HEK293 (cell line): Measurements from ENCODE around the gene ARID3B.
"Not testable (repeated sequence)": the region's sequence is repeated elsewhere in the genome, so short reads cannot be mapped to it uniquely, and the experiment has no call there.

Source experiments
- CTCF ChIA-PET: fragments of 350-600 bp; formaldehyde crosslinking; extraction: SDS; loops from one replicate; lab custom pipeline; 2021; ENCODE audit warnings: antibody characterized with exemption; lab: Yijun Ruan, JAX
- POLR2A ChIA-PET: fragments of 300-600 bp; formaldehyde crosslinking; extraction: SDS; loops from one replicate; lab custom pipeline; 2020; ENCODE audit warnings: antibody characterized with exemption, inconsistent platforms; lab: Yijun Ruan, JAX
- H3K27ac ChIP-seq: fragments of 200-500 bp; sonication (Bioruptor generic); 2 replicates; pipeline ENCODE4 v1.5.1; 2014; ENCODE audit warnings: low read depth, low read length, control low read depth, inconsistent platforms; ENCODE audit errors: extremely low read depth
- H3K36me3 ChIP-seq, 2 experiments: fragments of 200-500 bp in 1 of 2; sonication (Bioruptor generic) in 1 of 2; 1 replicate in 1 of 2; 2 replicates in 1 of 2; pipeline ENCODE4 v1.5.1; 2014 to 2017; ENCODE audit warnings: inconsistent platforms in 2 of 2, low read length in 2 of 2; ENCODE audit not compliant: control insufficient read depth in 2 of 2, insufficient read depth in 1 of 2
- H3K4me1 ChIP-seq: fragments of 200-500 bp; sonication (Bioruptor generic); 2 replicates; pipeline ENCODE4 v1.5.1; 2014; ENCODE audit warnings: mild to moderate bottlenecking, low read length, inconsistent platforms; ENCODE audit not compliant: control insufficient read depth, insufficient read depth
- H3K4me3 ChIP-seq: 2 replicates; pipeline ENCODE4 v1.5.1; 2011; ENCODE audit warnings: low read depth, mild to moderate bottlenecking, control low read depth, low read length, moderate library complexity
- H3K9me3 ChIP-seq: fragments of 200-500 bp; sonication (Bioruptor generic); 2 replicates; pipeline ENCODE4 v1.5.1; 2014; ENCODE audit warnings: low read depth, low read length, inconsistent platforms; ENCODE audit not compliant: control insufficient read depth, insufficient read depth
- AEBP2 ChIP-seq: fragments of 450-650 bp; formaldehyde crosslinking; IDR thresholded peaks from 2 replicates; pipeline ENCODE4 v1.5.1; 2016; ENCODE audit warnings: missing biosample characterization, missing genetic modification characterization, borderline replicate concordance
- BCL6B ChIP-seq: fragments of 450-650 bp; formaldehyde crosslinking; IDR thresholded peaks from 2 replicates; pipeline ENCODE4 v1.5.1; 2017; ENCODE audit warnings: missing biosample characterization, missing genetic modification characterization
- KLF1 ChIP-seq: fragments of 450-650 bp; formaldehyde crosslinking; IDR thresholded peaks from 2 replicates; pipeline ENCODE4 v1.5.1; 2016; ENCODE audit warnings: missing biosample characterization, missing genetic modification characterization
- KLF17 ChIP-seq: fragments of 450-650 bp; formaldehyde crosslinking; IDR thresholded peaks from 2 replicates; pipeline ENCODE4 v1.5.1; 2016; ENCODE audit warnings: missing biosample characterization, missing genetic modification characterization
- KLF8 ChIP-seq: fragments of 450-650 bp; formaldehyde crosslinking; IDR thresholded peaks from 2 replicates; pipeline ENCODE4 v1.5.1; 2016; ENCODE audit warnings: missing biosample characterization, missing genetic modification characterization
- SP2 ChIP-seq: fragments of 450-650 bp; formaldehyde crosslinking; IDR thresholded peaks from 2 replicates; pipeline ENCODE4 v1.5.1; 2016; ENCODE audit warnings: missing biosample characterization, missing genetic modification characterization
- SP7 ChIP-seq: fragments of 450-650 bp; formaldehyde crosslinking; IDR thresholded peaks from 2 replicates; pipeline ENCODE4 v1.5.1; 2016; ENCODE audit warnings: missing biosample characterization, missing genetic modification characterization
- WT1 ChIP-seq: fragments of 450-650 bp; formaldehyde crosslinking; IDR thresholded peaks from 2 replicates; pipeline ENCODE4 v1.5.1; 2016; ENCODE audit warnings: missing biosample characterization, missing genetic modification characterization
- ZBTB20 ChIP-seq: fragments of 450-650 bp; formaldehyde crosslinking; IDR thresholded peaks from 2 replicates; pipeline ENCODE4 v1.5.1; 2016; ENCODE audit warnings: missing biosample characterization, missing genetic modification characterization
- ZBTB8A ChIP-seq: fragments of 450-650 bp; formaldehyde crosslinking; IDR thresholded peaks from 2 replicates; pipeline ENCODE4 v1.5.1; 2016; ENCODE audit warnings: missing biosample characterization, missing genetic modification characterization
- ZEB2 ChIP-seq: fragments of 450-650 bp; formaldehyde crosslinking; IDR thresholded peaks from 2 replicates; pipeline ENCODE4 v1.5.1; 2016; ENCODE audit warnings: missing biosample characterization, missing genetic modification characterization
- ZFP37 ChIP-seq: fragments of 450-650 bp; formaldehyde crosslinking; IDR thresholded peaks from 2 replicates; pipeline ENCODE4 v1.5.1; 2016; ENCODE audit warnings: missing biosample characterization, missing genetic modification characterization
- ZNF133 ChIP-seq: fragments of 450-650 bp; formaldehyde crosslinking; IDR thresholded peaks from 2 replicates; pipeline ENCODE4 v1.5.1; 2016; ENCODE audit warnings: missing biosample characterization, missing genetic modification characterization
- ZNF174 ChIP-seq: fragments of 450-650 bp; formaldehyde crosslinking; IDR thresholded peaks from 2 replicates; pipeline ENCODE4 v1.5.0; 2017; ENCODE audit warnings: missing biosample characterization, mild to moderate bottlenecking, missing genetic modification characterization
- ZNF24 ChIP-seq: fragments of 450-650 bp; formaldehyde crosslinking; IDR thresholded peaks from 2 replicates; pipeline ENCODE4 v1.5.1; 2016; ENCODE audit warnings: missing biosample characterization, missing genetic modification characterization
- ZNF394 ChIP-seq: fragments of 450-650 bp; formaldehyde crosslinking; IDR thresholded peaks from 2 replicates; pipeline ENCODE4 v1.5.1; 2016; ENCODE audit warnings: missing biosample characterization, missing genetic modification characterization, mild to moderate bottlenecking, moderate library complexity, borderline replicate concordance
- ZNF416 ChIP-seq: fragments of 450-650 bp; formaldehyde crosslinking; IDR thresholded peaks from 2 replicates; pipeline ENCODE4 v1.5.1; 2016; ENCODE audit warnings: missing biosample characterization, missing genetic modification characterization
- ZNF449 ChIP-seq: fragments of 450-650 bp; formaldehyde crosslinking; IDR thresholded peaks from 2 replicates; pipeline ENCODE4 v1.5.1; 2017; ENCODE audit warnings: missing biosample characterization, mild to moderate bottlenecking, missing genetic modification characterization, moderate library complexity
- ZNF530 ChIP-seq: fragments of 450-650 bp; formaldehyde crosslinking; IDR thresholded peaks from 2 replicates; pipeline ENCODE4 v1.5.1; 2016; ENCODE audit warnings: low read depth, missing biosample characterization, missing genetic modification characterization
- ZNF544 ChIP-seq: fragments of 450-650 bp; formaldehyde crosslinking; IDR thresholded peaks from 2 replicates; pipeline ENCODE4 v1.5.0; 2017; ENCODE audit warnings: missing biosample characterization, missing genetic modification characterization
- ZNF600 ChIP-seq: fragments of 450-650 bp; formaldehyde crosslinking; IDR thresholded peaks from 2 replicates; pipeline ENCODE4 v1.5.1; 2016; ENCODE audit warnings: missing biosample characterization, missing genetic modification characterization
- ZNF621 ChIP-seq: fragments of 450-650 bp; formaldehyde crosslinking; IDR thresholded peaks from 2 replicates; pipeline ENCODE4 v1.5.1; 2017; ENCODE audit warnings: missing biosample characterization, missing genetic modification characterization
- ZNF623 ChIP-seq: fragments of 450-650 bp; formaldehyde crosslinking; IDR thresholded peaks from 2 replicates; pipeline ENCODE4 v1.5.1; 2016; ENCODE audit warnings: missing biosample characterization, missing genetic modification characterization
- ZNF629 ChIP-seq: fragments of 450-650 bp; formaldehyde crosslinking; IDR thresholded peaks from 2 replicates; pipeline ENCODE4 v1.5.1; 2017; ENCODE audit warnings: missing biosample characterization, missing genetic modification characterization
- ZNF660 ChIP-seq: fragments of 450-650 bp; IDR thresholded peaks from 2 replicates; pipeline ENCODE4 v1.5.1; 2018; ENCODE audit warnings: missing biosample characterization, mild to moderate bottlenecking, missing genetic modification characterization
- ZNF707 ChIP-seq: fragments of 450-650 bp; formaldehyde crosslinking; IDR thresholded peaks from 2 replicates; pipeline ENCODE4 v1.5.1; 2016; ENCODE audit warnings: missing biosample characterization, missing genetic modification characterization

ARID3B gene

GRCh38 chr15:74537736-74538135 lies 3.3 kb upstream of the ARID3B start:
- Histone ChIP-seq H3K27ac (no peak overlapping the region), H3K4me1 (peaks cover 9% of the 10 kb centered on the region)
- TF ChIP-seq BCL6B (tag by site-specific recombination) (no peak), ZNF133 (tag by site-specific recombination) (no peak), ZNF707 (tag by site-specific recombination) (no peak), ZNF623 (tag by site-specific recombination) (peak; percentile 64), ZNF660 (tag by site-specific recombination) (no peak), ZEB2 (tag by site-specific recombination) (no peak), KLF1 (no peak)
- TF ChIP-seq, all 188 proteins: peak for 1
- no peaks in the 10 kb centered on the region; a peak in 1 of 3 replicates for H3K36me3 ChIP-seq
- ChIA-PET CTCF (interaction anchor here (0.6 to 1.1 kb wide), 2 partner anchors 24 to 198 kb away, joined by 3 to 4 read pairs; no protein-coding TSS in a partner anchor), POLR2A (no interaction called here)
- H3K4me3 ChIP-seq, result no peak overlapping the region
- no peaks in the 10 kb centered on the region for H3K9me3 ChIP-seq

GRCh38 chr15:74539521-74539920 lies 1.5 kb upstream of the ARID3B start:
- CTCF ChIA-PET, result interaction anchor here (1.0 to 2.2 kb wide), 3 partner anchors 92 to 503 kb away, joined by 3 to 8 read pairs (median 8); no protein-coding TSS in a partner anchor

GRCh38 chr15:74540161-74540760 lies 759 bp upstream of the ARID3B start:
- Histone ChIP-seq H3K4me1 (peaks cover 21% of the 10 kb centered on the region), H3K36me3 (peaks cover 9 to 11% of the 10 kb centered on the region in 2 experiments; a peak in 2 of 3 replicates), H3K27ac (peak overlapping the region; percentile 92), H3K9me3 (no peaks in the 10 kb centered on the region), H3K4me3 (peak overlapping the region; percentile 68)
- POLR2A ChIA-PET, result interaction anchor here (0.7 to 3.6 kb wide), 20 partner anchors 9 to 914 kb away, joined by 3 to 53 read pairs (median 3); partner anchors contain the start of genes CLK3, PML and UBL7
- CTCF ChIA-PET, result interaction anchor here (0.8 to 2.3 kb wide), 8 partner anchors 51 to 504 kb away, joined by 3 to 8 read pairs (median 4); no protein-coding TSS in a partner anchor
- TF ChIP-seq KLF17 (tag by site-specific recombination) (0 out of 2 replicates have a peak, but pooled peaks have one; percentile 11), ZNF629 (tag by site-specific recombination) (peak; percentile 7; the same call in 1 of the 2 replicates), ZNF600 (tag by site-specific recombination) (peak; percentile 43; the same call in 1 of the 2 replicates), ZFP37 (tag by site-specific recombination) (0 out of 2 replicates have a peak, but pooled peaks have one; percentile 80), WT1 (tag by site-specific recombination) (no peak), ZNF544 (tag by site-specific recombination) (no peak), KLF8 (no peak), SP2 (tag by site-specific recombination) (peak; percentile 38), ZBTB20 (tag by site-specific recombination) (peak; percentile 29; the same call in 1 of the 2 replicates), AEBP2 (tag by site-specific recombination) (no peak), ZNF394 (tag by site-specific recombination) (peak; percentile 18; the same call in 1 of the 2 replicates), SP7 (tag by site-specific recombination) (peak; percentile 97), ZNF174 (tag by site-specific recombination) (no peak), ZBTB8A (peak; percentile 31), ZNF449 (peak; percentile 13; the same call in 1 of the 2 replicates), ZNF621 (tag by site-specific recombination) (no peak), ZNF530 (tag by site-specific recombination) (no peak), ZNF416 (tag by site-specific recombination) (no peak), ZNF24 (tag by site-specific recombination) (peak; percentile 66; the same call in 1 of the 2 replicates)

More at GRCh38 chr15:74539521-74539920, 1.5 kb upstream of the ARID3B start:
- H3K4me3 ChIP-seq, H3K27ac ChIP-seq, H3K36me3 ChIP-seq, H3K9me3 ChIP-seq: not testable (repeated sequence)
- POLR2A ChIA-PET, result interaction anchor here (1.4 to 3.6 kb wide), 3 partner anchors 57 to 78 kb away, joined by 4 to 53 read pairs (median 35); partner anchors contain the start of genes CLK3 and UBL7
- H3K4me1 ChIP-seq, result peaks cover 15% of the 10 kb centered on the region
